Neural progenitor cell (in vitro differentiated cells): ENCODE measurements around the gene PLEKHN1. TPM values are rescaled to one million over a fixed set of nuclear protein-coding genes. Genes with fewer than 3 reads are reported as not detected.
A peak's percentile ranks its signal among the peaks of the same experiment; 100 is the strongest.

Experiments used
- DNase-seq: peaks from one replicate; pipeline ENCODE4 v3.0.0-alpha.2; 2016; ENCODE audit warnings: low spot score
- H2AFZ ChIP-seq: fragments of 200-600 bp; sonication (generic); replicated peaks from 2 replicates; pipeline ENCODE4 v1.6.1; 2016; ENCODE audit warnings: antibody characterized with exemption
- H3F3A ChIP-seq: fragments of 200-600 bp; sonication (generic); 2 replicates; pipeline ENCODE4 v1.6.1; 2016; ENCODE audit warnings: antibody characterized with exemption, low read depth
- H3K27ac ChIP-seq: fragments of 200-600 bp; sonication (generic); 2 replicates; pipeline ENCODE4 v1.5.1; 2016; ENCODE audit warnings: mild to moderate bottlenecking
- H3K27me3 ChIP-seq: fragments of 200-600 bp; sonication (generic); 2 replicates; pipeline ENCODE4 v1.6.1; 2016; ENCODE audit warnings: mild to moderate bottlenecking, moderate library complexity
- H3K36me3 ChIP-seq: fragments of 200-600 bp; sonication (generic); 2 replicates; pipeline ENCODE4 v1.5.1; 2016
- H3K4me1 ChIP-seq: fragments of 200-600 bp; sonication (generic); 2 replicates; pipeline ENCODE4 v1.6.1; 2016; ENCODE audit warnings: mixed run types
- H3K4me2 ChIP-seq: fragments of 200-600 bp; sonication (generic); 2 replicates; pipeline ENCODE4 v1.6.1; 2016
- H3K4me3 ChIP-seq: fragments of 200-600 bp; sonication (generic); 2 replicates; pipeline ENCODE4 v1.5.1; 2016
- H3K79me2 ChIP-seq: fragments of 200-600 bp; sonication (generic); 2 replicates; pipeline ENCODE4 v1.6.1; 2016; ENCODE audit warnings: low read depth
- H3K9ac ChIP-seq: fragments of 200-600 bp; sonication (generic); 2 replicates; pipeline ENCODE4 v1.6.1; 2016
- H3K9me3 ChIP-seq: fragments of 200-600 bp; sonication (generic); 2 replicates; pipeline ENCODE4 v1.5.1; 2016; ENCODE audit warnings: low read depth
- H4K20me1 ChIP-seq: fragments of 200-600 bp; sonication (generic); 2 replicates; pipeline ENCODE4 v1.6.1; 2016; ENCODE audit warnings: low read depth
- H3K27ac Mint-ChIP-seq: 3 replicates; pipeline ENCODE4 v1.8.0; 2021; ENCODE audit warnings: mixed read lengths
- H3K27me3 Mint-ChIP-seq: 2 replicates; pipeline ENCODE4 v1.8.0; 2022; ENCODE audit warnings: low read depth, mild to moderate bottlenecking, inconsistent platforms, moderate library complexity, mixed read lengths; ENCODE audit not compliant: insufficient read depth
- H3K36me3 Mint-ChIP-seq: 3 replicates; pipeline ENCODE4 v1.8.0; 2021; ENCODE audit warnings: mixed read lengths
- H3K4me1 Mint-ChIP-seq: 3 replicates; pipeline ENCODE4 v1.8.0; 2021; ENCODE audit warnings: mixed read lengths
- H3K4me3 Mint-ChIP-seq: 3 replicates; pipeline ENCODE4 v1.8.0; 2021; ENCODE audit warnings: mild to moderate bottlenecking, moderate library complexity, mixed read lengths
- H3K9me3 Mint-ChIP-seq: 3 replicates; pipeline ENCODE4 v1.8.0; 2020; ENCODE audit warnings: mixed read lengths
- CTCF ChIP-seq: fragments of 200-600 bp; sonication (generic); IDR thresholded peaks from 2 replicates; pipeline ENCODE4 v1.5.1; 2017; ENCODE audit warnings: antibody characterized with exemption, mild to moderate bottlenecking
- EZH2 ChIP-seq: fragments of 200-600 bp; sonication (generic); IDR thresholded peaks from 2 replicates; pipeline ENCODE4 v1.6.1; 2017; ENCODE audit warnings: antibody characterized with exemption, mild to moderate bottlenecking, moderate library complexity
- EZH2phosphoT487 ChIP-seq: fragments of 200-600 bp; sonication (generic); IDR thresholded peaks from 2 replicates; pipeline ENCODE4 v1.6.1; 2017; ENCODE audit warnings: antibody characterized with exemption
- total RNA-seq: library from RNA; depleted of rRNA; stranded (reverse); fragments of >200 nt; gene quantifications from 2 replicates; pipeline ENCODE4 v1.2.3, GENCODE V29; 2015; ENCODE audit warnings: low replicate concordance

PLEKHN1 gene
- total RNA-seq, 1 donor from 2014 or later = not detected

- H3K4me1 ChIP-seq = peaks cover 6% of the 10 kb centered on the region
- H3K9me3 Mint-ChIP-seq = no peaks in the 10 kb centered on the region
- H3K36me3 Mint-ChIP-seq = peaks cover 8% of the 10 kb centered on the region
- H3K27ac ChIP-seq = no peak overlapping the region
- peak overlapping the region; percentile 92 for H3K4me2 ChIP-seq
- peaks cover 20% of the 10 kb centered on the region for H3K27me3 Mint-ChIP-seq
- peaks cover 45% of the 10 kb centered on the region for H3K27me3 ChIP-seq
- H3K27ac Mint-ChIP-seq = no peak overlapping the region
- no peaks in the 10 kb centered on the region for H3K9me3 ChIP-seq
- H3K9ac ChIP-seq = no peak overlapping the region
- no peak overlapping the region for H2AFZ ChIP-seq
- peaks cover 8% of the 10 kb centered on the region for H3K4me1 Mint-ChIP-seq
- no peaks in the 10 kb centered on the region for H3K36me3 ChIP-seq
- peak; percentile 55 for DNase-seq
- peaks cover 22% of the 10 kb centered on the region for H3K79me2 ChIP-seq
- H3K4me3 ChIP-seq = peak overlapping the region; percentile 87
- no peak for TF ChIP-seq CTCF
- TF ChIP-seq EZH2phosphoT487 = no peak
- no peak for TF ChIP-seq EZH2
- H4K20me1 ChIP-seq = peaks cover 41% of the 10 kb centered on the region
- H3F3A ChIP-seq = no peaks in the 10 kb centered on the region
- peak overlapping the region; percentile 78 for H3K4me3 Mint-ChIP-seq
Observed at GRCh38 chr1:961132-961669, 5.1 kb upstream of the PLEKHN1 start.

- Mint-ChIP-seq H3K4me1 (peaks cover 5% of the 10 kb centered on the region), H3K9me3 (no peaks in the 10 kb centered on the region), H3K36me3 (peaks cover 5% of the 10 kb centered on the region), H3K27me3 (peaks cover 28% of the 10 kb centered on the region), H3K4me3 (peak overlapping the region; percentile 80), H3K27ac (no peak overlapping the region)
- Histone ChIP-seq H3K4me3 (no peak overlapping the region), H2AFZ (no peak overlapping the region), H4K20me1 (peaks cover 45% of the 10 kb centered on the region), H3K9me3 (no peaks in the 10 kb centered on the region), H3K4me1 (peaks cover 10% of the 10 kb centered on the region), H3K9ac (no peak overlapping the region), H3K27ac (no peak overlapping the region), H3K79me2 (peaks cover 14% of the 10 kb centered on the region), H3K27me3 (peaks cover 59% of the 10 kb centered on the region), H3K36me3 (no peaks in the 10 kb centered on the region), H3K4me2 (no peak overlapping the region), H3F3A (peaks cover 4% of the 10 kb centered on the region)
- no peak for TF ChIP-seq EZH2phosphoT487
- no peak for TF ChIP-seq EZH2
- no peak for TF ChIP-seq CTCF
- DNase-seq = no peak
Observed at GRCh38 chr1:962381-963300, 3.6 kb upstream of the PLEKHN1 start.

- Histone ChIP-seq H3K79me2 (peaks cover 8% of the 10 kb centered on the region), H3K4me2 (no peak overlapping the region), H2AFZ (no peak overlapping the region), H3K4me3 (no peak overlapping the region), H3K27me3 (peaks cover 66% of the 10 kb centered on the region), H3K9me3 (no peaks in the 10 kb centered on the region), H3K27ac (no peak overlapping the region), H3K36me3 (no peaks in the 10 kb centered on the region), H4K20me1 (peaks cover 48% of the 10 kb centered on the region), H3K9ac (no peak overlapping the region), H3F3A (peaks cover 4% of the 10 kb centered on the region), H3K4me1 (peaks cover 7% of the 10 kb centered on the region)
- H3K27ac Mint-ChIP-seq = no peak overlapping the region
- no peak for DNase-seq
- no peak for TF ChIP-seq CTCF
- TF ChIP-seq EZH2 = no peak
- no peak for TF ChIP-seq EZH2phosphoT487
- no peak overlapping the region for H3K4me3 Mint-ChIP-seq
- H3K9me3 Mint-ChIP-seq = no peaks in the 10 kb centered on the region
- H3K4me1 Mint-ChIP-seq = peaks cover 3% of the 10 kb centered on the region
- peaks cover 28% of the 10 kb centered on the region for H3K27me3 Mint-ChIP-seq
- H3K36me3 Mint-ChIP-seq = peaks cover 4% of the 10 kb centered on the region
Observed at GRCh38 chr1:963301-963651, 3.0 kb upstream of the PLEKHN1 start.
